Upper lobe of right lung (tissue), 1 donor: ENCODE data around the gene LLGL2. TPM values are rescaled to one million over a fixed set of nuclear protein-coding genes. Genes with fewer than 3 reads are reported as not detected.
"Not testable (repeated sequence)": the region's sequence is repeated elsewhere in the genome, so short reads cannot be mapped to it uniquely, and the experiment has no call there.

ENCODE experiments used
- ATAC-seq: fragments of 200-7000 bp; cut with Tn5 transposase; one replicate; pipeline ENCODE4 v1.9.1; 2020; ENCODE audit warnings: mild to moderate bottlenecking, moderate library complexity
- DNase-seq: peaks from one replicate; pipeline ENCODE4 v3.0.0-alpha.2; 2020
- H3K27ac ChIP-seq: fragments of 200-600 bp; one replicate; pipeline ENCODE4 v1.8.0; 2022
- H3K27me3 ChIP-seq: fragments of 200-600 bp; one replicate; pipeline ENCODE4 v1.8.0; 2022; ENCODE audit warnings: mild to moderate bottlenecking
- H3K36me3 ChIP-seq: fragments of 200-600 bp; one replicate; pipeline ENCODE4 v1.8.0; 2022
- H3K4me1 ChIP-seq: fragments of 200-600 bp; one replicate; pipeline ENCODE4 v1.8.0; 2022
- H3K4me3 ChIP-seq: fragments of 200-600 bp; one replicate; pipeline ENCODE4 v1.8.0; 2022; ENCODE audit warnings: mild to moderate bottlenecking
- H3K9me3 ChIP-seq: fragments of 200-600 bp; one replicate; pipeline ENCODE4 v1.8.0; 2022
- intact Hi-C: fragments of 100-400 bp; cut with DNase I; formaldehyde crosslinking; loops from one replicate; pipeline ENCODE4 v1.11.0; 2022
- long read RNA-seq: library from polyadenylated mRNA; unstranded; transcript quantifications from one replicate; pipeline ENCODE4 v2.0.0, GENCODE V29; 2021
- total RNA-seq: library from RNA; stranded (reverse); fragmentation: NEBNext Ultra II Directional; extraction: Animal tissue kit (Norgen Biotek cat#: 25700); gene quantifications from one replicate; pipeline ENCODE4 v1.2.1, GENCODE V29; 2021
- TF ChIP-seq, protein P1 (sequence below): fragments of 200-600 bp; IDR thresholded peaks from one replicate; pipeline ENCODE4 v1.8.0; 2022; ENCODE audit warnings: antibody characterized with exemption
- donor health status: DM: no; HTN: yes; CAD: no; lungs with severe emphysema.

Gene LLGL2, protein sequence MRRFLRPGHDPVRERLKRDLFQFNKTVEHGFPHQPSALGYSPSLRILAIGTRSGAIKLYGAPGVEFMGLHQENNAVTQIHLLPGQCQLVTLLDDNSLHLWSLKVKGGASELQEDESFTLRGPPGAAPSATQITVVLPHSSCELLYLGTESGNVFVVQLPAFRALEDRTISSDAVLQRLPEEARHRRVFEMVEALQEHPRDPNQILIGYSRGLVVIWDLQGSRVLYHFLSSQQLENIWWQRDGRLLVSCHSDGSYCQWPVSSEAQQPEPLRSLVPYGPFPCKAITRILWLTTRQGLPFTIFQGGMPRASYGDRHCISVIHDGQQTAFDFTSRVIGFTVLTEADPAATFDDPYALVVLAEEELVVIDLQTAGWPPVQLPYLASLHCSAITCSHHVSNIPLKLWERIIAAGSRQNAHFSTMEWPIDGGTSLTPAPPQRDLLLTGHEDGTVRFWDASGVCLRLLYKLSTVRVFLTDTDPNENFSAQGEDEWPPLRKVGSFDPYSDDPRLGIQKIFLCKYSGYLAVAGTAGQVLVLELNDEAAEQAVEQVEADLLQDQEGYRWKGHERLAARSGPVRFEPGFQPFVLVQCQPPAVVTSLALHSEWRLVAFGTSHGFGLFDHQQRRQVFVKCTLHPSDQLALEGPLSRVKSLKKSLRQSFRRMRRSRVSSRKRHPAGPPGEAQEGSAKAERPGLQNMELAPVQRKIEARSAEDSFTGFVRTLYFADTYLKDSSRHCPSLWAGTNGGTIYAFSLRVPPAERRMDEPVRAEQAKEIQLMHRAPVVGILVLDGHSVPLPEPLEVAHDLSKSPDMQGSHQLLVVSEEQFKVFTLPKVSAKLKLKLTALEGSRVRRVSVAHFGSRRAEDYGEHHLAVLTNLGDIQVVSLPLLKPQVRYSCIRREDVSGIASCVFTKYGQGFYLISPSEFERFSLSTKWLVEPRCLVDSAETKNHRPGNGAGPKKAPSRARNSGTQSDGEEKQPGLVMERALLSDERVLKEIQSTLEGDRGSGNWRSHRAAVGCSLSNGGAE
- 133 TPM for total RNA-seq
- long read RNA-seq, transcript LLGL2-201 (25 exons, 3,480 nt): minor isoform, 9 of 353 reads
- long read RNA-seq, transcript LLGL2-203 (26 exons, 3,509 nt): major isoform, 45 of 353 reads
- long read RNA-seq, transcript LLGL2-202 (10 exons, 1,374 nt): minor isoform, 42 of 353 reads
- long read RNA-seq, partial matches to known transcripts: 116 of 353 reads
- long read RNA-seq, other reads (novel, unspliced or antisense): 141 of 353 reads

DNA sequence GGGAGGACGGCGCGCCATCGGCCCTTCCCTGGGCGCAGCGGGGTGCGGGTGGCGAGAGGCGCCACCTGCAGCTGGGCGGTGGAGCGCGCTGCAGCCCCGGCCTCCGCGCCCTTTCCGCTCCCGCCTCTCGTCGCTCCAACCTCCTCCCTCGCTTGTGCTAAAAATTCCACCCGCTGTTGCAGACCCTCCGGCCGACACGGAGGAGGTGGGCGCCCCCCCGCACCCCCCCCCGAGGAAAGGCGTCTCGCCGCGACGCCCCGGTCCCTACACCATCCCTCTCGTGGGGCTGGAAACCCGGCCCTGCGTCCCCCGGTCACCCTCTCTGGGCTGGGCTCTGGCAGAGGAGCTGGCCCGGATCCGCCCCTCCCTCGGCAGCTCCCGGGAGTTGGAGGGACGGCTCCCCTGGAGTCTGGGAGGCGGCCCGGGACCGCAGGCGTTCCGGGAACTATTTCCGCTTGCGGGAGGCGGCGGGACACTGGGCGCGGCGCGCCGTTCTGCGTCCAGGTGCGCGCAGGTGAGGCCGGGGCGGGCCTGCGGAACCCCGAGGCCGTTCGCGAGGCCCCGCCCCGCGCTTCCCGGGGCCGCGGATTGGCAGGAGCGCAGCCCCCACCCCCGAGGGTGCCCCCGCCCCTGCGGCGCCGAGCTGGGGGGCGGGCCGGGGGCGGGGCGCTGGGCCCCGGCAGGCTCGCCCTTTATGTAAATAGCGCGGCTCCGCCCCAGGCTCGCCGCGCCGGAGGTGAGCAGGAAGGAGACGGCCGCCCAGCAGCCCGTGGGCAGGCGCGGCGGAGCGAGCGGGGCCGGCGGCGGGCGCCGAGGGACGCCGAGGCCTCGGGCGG is at the start of gene LLGL2:
Gene LLGL2 (plus strand): TSS at position 728 of the 836 bp plus-strand sequence. CDS start 17,730 bp downstream, outside the sequence.
- Histone ChIP-seq H3K9me3 (no peaks in the 10 kb centered on the region), H3K36me3 (peaks cover 9% of the 10 kb centered on the region), H3K4me3 (peak within 1 kb of the TSS; percentile 70), H3K4me1 (peaks cover 14% of the 10 kb centered on the region), H3K27ac (peak within 1 kb of the TSS; percentile 80), H3K27me3 (no peaks in the 10 kb centered on the region)
- intact Hi-C loops: loop anchor here (10.0 kb wide), 1 partner anchor 60 kb away; the partner anchor contains the start of gene MYO15B
- TF ChIP-seq, protein P1, sequence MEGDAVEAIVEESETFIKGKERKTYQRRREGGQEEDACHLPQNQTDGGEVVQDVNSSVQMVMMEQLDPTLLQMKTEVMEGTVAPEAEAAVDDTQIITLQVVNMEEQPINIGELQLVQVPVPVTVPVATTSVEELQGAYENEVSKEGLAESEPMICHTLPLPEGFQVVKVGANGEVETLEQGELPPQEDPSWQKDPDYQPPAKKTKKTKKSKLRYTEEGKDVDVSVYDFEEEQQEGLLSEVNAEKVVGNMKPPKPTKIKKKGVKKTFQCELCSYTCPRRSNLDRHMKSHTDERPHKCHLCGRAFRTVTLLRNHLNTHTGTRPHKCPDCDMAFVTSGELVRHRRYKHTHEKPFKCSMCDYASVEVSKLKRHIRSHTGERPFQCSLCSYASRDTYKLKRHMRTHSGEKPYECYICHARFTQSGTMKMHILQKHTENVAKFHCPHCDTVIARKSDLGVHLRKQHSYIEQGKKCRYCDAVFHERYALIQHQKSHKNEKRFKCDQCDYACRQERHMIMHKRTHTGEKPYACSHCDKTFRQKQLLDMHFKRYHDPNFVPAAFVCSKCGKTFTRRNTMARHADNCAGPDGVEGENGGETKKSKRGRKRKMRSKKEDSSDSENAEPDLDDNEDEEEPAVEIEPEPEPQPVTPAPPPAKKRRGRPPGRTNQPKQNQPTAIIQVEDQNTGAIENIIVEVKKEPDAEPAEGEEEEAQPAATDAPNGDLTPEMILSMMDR: peak; percentile 58
- DNase-seq: peak; percentile 94
- peak; percentile 93 for ATAC-seq

DNA sequence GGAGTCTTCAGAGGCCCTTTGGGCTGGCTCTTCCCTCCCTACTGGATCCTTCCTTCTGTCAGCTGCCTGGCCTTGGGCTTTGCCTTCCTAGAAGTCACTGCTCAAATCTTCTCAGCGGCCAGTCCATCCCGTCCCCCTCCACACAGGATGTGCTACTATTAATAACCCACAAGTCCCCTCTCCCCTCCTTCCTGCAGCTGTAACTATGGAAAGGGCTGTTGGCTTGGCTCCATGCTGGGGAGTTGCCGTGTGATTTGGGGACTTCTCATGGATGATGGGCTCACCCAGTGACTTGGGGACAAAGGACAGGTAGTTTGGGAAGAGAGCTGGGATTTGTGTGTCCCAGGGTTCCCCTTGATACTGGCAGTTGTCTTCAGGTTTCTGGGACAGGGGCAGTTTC is 49.6 kb upstream of the LLGL2 start:
- Histone ChIP-seq H3K4me3 (no peak overlapping the region), H3K9me3 (no peaks in the 10 kb centered on the region), H3K27ac (peak overlapping the region; percentile 55), H3K4me1 (peaks cover 23% of the 10 kb centered on the region), H3K36me3 (peaks cover 23% of the 10 kb centered on the region), H3K27me3 (no peaks in the 10 kb centered on the region)
- TF ChIP-seq, protein P1: no peak
- no peak for DNase-seq
- peak; percentile 27 for ATAC-seq
- intact Hi-C loops: no loop called here

DNA sequence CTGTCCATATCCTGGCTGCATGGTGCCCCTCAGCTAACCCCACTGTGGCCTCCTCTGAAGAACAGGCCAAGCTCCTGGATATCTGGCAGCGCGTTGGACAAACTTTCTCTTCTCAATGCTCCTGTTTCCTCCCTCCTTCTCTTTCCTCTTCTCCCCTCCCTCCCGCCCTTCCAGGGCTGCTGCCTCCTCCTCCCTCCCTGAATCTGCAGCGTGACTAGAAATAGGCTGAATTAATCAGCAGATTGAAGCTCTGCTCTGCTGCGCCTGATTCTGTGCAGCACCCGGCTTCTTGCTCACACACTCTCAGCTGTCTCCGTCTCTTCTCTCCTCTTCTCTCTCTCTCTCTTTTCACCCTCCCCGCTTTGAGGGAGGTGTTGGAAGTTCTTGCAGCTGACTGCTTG is 49.2 kb upstream of the LLGL2 start:
- intact Hi-C loops: no loop called here
- H3K27ac ChIP-seq: peak overlapping the region; percentile 55
- peaks cover 25% of the 10 kb centered on the region for H3K4me1 ChIP-seq
- H3K9me3 ChIP-seq: no peaks in the 10 kb centered on the region
- DNase-seq (no peak), ATAC-seq (no peak)
- no peak overlapping the region for H3K4me3 ChIP-seq
- no peaks in the 10 kb centered on the region for H3K27me3 ChIP-seq
- TF ChIP-seq, protein P1: no peak
- H3K36me3 ChIP-seq: peaks cover 23% of the 10 kb centered on the region

DNA sequence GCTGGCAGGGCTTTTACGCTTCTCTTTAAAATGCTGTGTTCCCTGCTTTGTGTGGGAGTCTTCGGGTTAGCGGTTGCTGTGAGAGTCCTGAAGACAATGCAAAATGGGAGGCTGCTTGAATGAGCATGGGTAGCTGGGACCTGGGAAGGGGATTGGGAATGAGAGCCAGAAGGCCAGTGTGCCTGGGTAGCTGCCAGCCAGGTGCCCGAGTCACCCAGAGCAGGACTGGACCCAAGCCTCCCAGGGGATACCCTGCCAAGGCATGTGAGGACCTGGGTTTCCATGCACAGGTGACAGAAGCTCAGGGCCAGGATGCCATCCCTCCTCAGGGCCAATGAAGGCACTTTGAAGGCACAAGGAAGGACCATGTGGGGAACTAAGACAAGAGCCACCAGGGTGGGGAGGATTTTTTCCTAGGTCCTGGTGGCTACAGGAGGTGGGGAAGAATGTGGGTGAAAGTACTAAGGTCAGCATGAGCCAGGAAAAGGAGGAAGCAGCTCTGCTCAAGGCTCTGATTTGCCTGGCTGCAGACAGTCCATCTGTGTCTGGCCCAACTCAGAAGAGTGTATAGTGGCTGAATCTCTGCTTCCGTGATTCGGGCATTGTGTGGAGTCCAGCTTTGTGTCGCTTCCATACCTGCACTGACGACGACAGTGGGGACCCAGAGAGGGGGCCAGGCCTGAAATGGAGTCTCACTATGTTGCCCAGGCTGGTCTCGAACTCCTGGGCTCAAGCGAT is 48.6 kb upstream of the LLGL2 start:
- TF ChIP-seq, protein P1: no peak
- ATAC-seq (no peak), DNase-seq (no peak)
- Histone ChIP-seq H3K9me3 (no peaks in the 10 kb centered on the region), H3K27ac (peak overlapping the region; percentile 55), H3K27me3 (no peaks in the 10 kb centered on the region), H3K36me3 (peaks cover 19% of the 10 kb centered on the region), H3K4me3 (no peak overlapping the region), H3K4me1 (peaks cover 25% of the 10 kb centered on the region)
- intact Hi-C loops: no loop called here

DNA sequence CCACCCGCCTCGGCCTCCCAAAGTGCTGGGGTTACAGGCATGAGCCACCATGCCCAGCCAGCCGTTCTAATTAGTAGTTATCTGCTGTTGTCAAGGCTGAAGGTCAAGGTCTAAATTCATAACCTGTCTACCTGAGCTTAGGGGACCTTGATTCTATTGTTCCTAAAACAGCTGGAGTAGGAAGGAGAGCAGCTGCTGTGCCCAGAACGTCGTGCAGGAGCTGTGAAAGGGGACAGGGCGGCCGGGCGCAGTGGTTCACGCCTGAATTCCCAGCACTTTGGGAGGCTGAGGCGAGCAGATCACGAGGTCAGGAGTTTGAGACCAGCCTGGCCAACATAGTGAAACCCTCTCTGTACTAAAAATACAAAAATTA is 48.0 kb upstream of the LLGL2 start:
- peaks cover 25% of the 10 kb centered on the region for H3K4me1 ChIP-seq
- ATAC-seq, H3K27me3 ChIP-seq, DNase-seq, H3K4me3 ChIP-seq, H3K9me3 ChIP-seq, intact Hi-C loops: not testable (repeated sequence)
- peaks cover 14% of the 10 kb centered on the region for H3K36me3 ChIP-seq
- peak overlapping the region; percentile 24 for H3K27ac ChIP-seq
